GM06990 (cell line): Measurements from ENCODE around the gene TRIM4.

ENCODE experiments used
- DNase-seq: peaks from one replicate; pipeline ENCODE4 v3.0.0-alpha.2; 2011; ENCODE audit not compliant: insufficient read length; ENCODE audit errors: extremely low read depth
- H3K27me3 ChIP-seq: replicated peaks from 2 replicates; pipeline ENCODE4 v1.6.0; 2011; ENCODE audit warnings: low read length; ENCODE audit not compliant: control insufficient read depth, insufficient read depth
- H3K36me3 ChIP-seq: 2 replicates; pipeline ENCODE4 v1.5.1; 2011; ENCODE audit warnings: low read length; ENCODE audit not compliant: control insufficient read depth, insufficient read depth
- H3K4me3 ChIP-seq: replicated peaks from 2 replicates; pipeline ENCODE4 v1.5.1; 2011; ENCODE audit warnings: low read depth, mild to moderate bottlenecking, control low read depth, low read length
- TF ChIP-seq, protein P1 (sequence below): IDR thresholded peaks from 2 replicates; pipeline ENCODE4 v1.5.1; 2011; ENCODE audit warnings: low read length, control low read depth, mild to moderate bottlenecking, inconsistent platforms; ENCODE audit not compliant: insufficient read depth, poor library complexity, severe bottlenecking

The TRIM4 gene

GRCh38 chr7:99863847-99864440, 55.4 kb downstream of the TRIM4 start:
- Histone ChIP-seq H3K36me3 (no peaks in the 10 kb centered on the region), H3K27me3 (no peaks in the 10 kb centered on the region), H3K4me3 (no peak overlapping the region)
- DNase-seq = no peak
- TF ChIP-seq, protein P1, sequence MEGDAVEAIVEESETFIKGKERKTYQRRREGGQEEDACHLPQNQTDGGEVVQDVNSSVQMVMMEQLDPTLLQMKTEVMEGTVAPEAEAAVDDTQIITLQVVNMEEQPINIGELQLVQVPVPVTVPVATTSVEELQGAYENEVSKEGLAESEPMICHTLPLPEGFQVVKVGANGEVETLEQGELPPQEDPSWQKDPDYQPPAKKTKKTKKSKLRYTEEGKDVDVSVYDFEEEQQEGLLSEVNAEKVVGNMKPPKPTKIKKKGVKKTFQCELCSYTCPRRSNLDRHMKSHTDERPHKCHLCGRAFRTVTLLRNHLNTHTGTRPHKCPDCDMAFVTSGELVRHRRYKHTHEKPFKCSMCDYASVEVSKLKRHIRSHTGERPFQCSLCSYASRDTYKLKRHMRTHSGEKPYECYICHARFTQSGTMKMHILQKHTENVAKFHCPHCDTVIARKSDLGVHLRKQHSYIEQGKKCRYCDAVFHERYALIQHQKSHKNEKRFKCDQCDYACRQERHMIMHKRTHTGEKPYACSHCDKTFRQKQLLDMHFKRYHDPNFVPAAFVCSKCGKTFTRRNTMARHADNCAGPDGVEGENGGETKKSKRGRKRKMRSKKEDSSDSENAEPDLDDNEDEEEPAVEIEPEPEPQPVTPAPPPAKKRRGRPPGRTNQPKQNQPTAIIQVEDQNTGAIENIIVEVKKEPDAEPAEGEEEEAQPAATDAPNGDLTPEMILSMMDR = no peak

GRCh38 chr7:99860281-99861127, 58.8 kb downstream of the TRIM4 start:
- TF ChIP-seq, protein P1 = no peak
- no peaks in the 10 kb centered on the region; the same call in 1 of the 2 replicates for H3K27me3 ChIP-seq
- H3K36me3 ChIP-seq = no peaks in the 10 kb centered on the region
- DNase-seq = no peak
- H3K4me3 ChIP-seq = no peak overlapping the region

- Histone ChIP-seq H3K27me3 (no peaks in the 10 kb centered on the region; the same call in 1 of the 2 replicates), H3K36me3 (no peaks in the 10 kb centered on the region), H3K4me3 (no peak overlapping the region)
- DNase-seq = no peak
- TF ChIP-seq, protein P1 = no peak
Observed at GRCh38 chr7:99855236-99855635, 64.1 kb downstream of the TRIM4 start.

GRCh38 chr7:99848420-99849216, 70.7 kb downstream of the TRIM4 start:
- TF ChIP-seq, protein P1 = no peak
- no peak for DNase-seq
- Histone ChIP-seq H3K27me3 (no peaks in the 10 kb centered on the region; the same call in 1 of the 2 replicates), H3K36me3 (no peaks in the 10 kb centered on the region), H3K4me3 (no peak overlapping the region)

DNA sequence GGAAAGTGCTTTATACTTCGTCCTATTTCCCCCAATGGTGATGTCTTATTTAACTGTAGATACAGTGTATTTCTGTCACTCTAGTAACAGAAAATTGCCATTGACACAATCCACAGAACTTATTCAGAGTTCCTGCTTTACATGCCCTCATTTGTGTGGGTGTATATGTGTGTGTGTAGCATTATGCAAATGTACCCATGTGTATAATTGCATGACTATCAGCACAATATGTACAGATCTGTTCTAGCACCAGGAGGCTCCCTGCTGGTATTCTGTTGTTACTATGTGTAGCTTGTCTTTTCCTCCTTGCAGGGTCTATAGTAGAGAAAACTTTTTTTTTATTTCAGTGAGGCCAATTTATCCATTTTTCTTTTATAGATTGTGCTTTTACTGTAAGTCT, 75.0 kb downstream of the TRIM4 start:
- no peak for DNase-seq
- Histone ChIP-seq H3K36me3 (no peaks in the 10 kb centered on the region), H3K27me3 (no peaks in the 10 kb centered on the region; the same call in 1 of the 2 replicates), H3K4me3 (no peak overlapping the region)
- TF ChIP-seq, protein P1 = no peak
